ENCODE data around the gene RBCK1.
A peak's percentile ranks its signal among the peaks of the same experiment; 100 is the strongest.
"Not testable (repeated sequence)": the region's sequence is repeated elsewhere in the genome, so short reads cannot be mapped to it uniquely, and the experiment has no call there.

RBCK1 gene

DNA sequence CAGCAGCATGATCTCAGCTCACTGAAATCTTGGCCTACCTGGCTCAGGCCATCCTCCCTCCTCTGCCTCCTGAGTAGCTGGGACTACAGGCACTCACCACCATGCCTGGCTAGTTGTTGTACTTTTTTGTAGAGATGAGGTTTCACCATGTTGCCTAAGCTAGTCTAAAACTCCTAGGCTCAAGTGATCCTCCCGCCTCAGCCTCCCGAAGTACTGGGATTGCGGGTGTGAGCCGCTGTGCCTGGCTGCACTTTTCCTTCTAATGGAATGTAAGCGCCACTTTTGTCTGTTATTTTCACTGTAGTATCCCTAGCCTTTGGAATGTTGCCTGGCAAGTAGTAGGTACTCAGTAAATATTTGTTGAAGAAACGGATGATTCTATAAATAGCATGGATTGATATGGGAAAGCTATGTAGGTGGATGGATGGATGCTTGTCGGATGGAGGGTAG is 37.9 kb upstream of the RBCK1 start:
- no peaks in the 10 kb centered on the region for H3K36me3 ChIP-seq (ENCODE audit: control insufficient read depth, insufficient read depth, low read length)
- no peak overlapping the region for H3K4me3 ChIP-seq (ENCODE audit: low read length)
- no peak overlapping the region for H3K9ac ChIP-seq (ENCODE audit: low read length)
- H3K27me3 ChIP-seq (ENCODE audit: control insufficient read depth, insufficient read depth, low read length) = no peaks in the 10 kb centered on the region
- H3K27ac ChIP-seq (ENCODE audit: low read depth, low read length) = no peak overlapping the region
- H3K4me1 ChIP-seq (ENCODE audit: control insufficient read depth, insufficient read depth, low read length) = no peaks in the 10 kb centered on the region

DNA sequence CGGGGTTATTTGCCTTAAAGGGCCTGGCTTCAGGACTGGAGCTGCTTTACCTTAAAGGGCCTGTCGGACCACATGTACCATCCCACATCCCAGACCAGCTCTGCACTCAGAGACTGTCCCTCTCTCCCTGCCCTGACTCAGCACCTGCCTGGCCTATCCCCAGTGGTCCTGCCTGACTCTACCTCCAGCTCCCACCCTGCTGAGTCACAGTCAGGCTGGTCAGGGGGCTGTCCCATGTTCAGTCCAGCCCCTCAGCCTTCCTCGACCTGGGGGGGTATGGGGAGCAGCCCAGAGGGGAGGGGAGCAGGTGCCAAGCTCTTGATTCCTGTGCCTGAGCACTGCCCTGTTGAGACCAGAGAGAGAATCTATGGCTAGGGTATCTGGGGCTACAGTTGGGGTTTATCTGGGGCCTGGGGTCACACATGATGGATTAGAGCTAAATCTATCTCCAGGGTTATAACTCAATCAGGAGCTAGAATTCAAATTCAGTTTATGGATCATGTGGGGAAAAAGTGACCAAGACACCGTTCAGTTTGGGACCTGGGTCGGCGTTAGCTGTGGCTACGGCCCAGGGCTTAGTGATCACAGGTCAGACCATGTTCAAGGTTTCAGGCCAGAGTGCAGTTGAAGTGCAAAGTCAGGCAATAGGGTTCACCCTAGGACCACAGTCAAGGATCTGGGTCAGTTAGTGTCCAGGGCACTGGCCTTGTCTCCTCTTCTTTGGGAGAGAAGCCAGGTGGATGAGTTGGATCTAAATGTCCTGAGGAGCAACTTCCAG is 36.9 kb upstream of the RBCK1 start:
- Histone ChIP-seq H3K9ac (ENCODE audit: low read length) (no peak overlapping the region), H3K4me3 (ENCODE audit: low read length) (no peak overlapping the region)

DNA sequence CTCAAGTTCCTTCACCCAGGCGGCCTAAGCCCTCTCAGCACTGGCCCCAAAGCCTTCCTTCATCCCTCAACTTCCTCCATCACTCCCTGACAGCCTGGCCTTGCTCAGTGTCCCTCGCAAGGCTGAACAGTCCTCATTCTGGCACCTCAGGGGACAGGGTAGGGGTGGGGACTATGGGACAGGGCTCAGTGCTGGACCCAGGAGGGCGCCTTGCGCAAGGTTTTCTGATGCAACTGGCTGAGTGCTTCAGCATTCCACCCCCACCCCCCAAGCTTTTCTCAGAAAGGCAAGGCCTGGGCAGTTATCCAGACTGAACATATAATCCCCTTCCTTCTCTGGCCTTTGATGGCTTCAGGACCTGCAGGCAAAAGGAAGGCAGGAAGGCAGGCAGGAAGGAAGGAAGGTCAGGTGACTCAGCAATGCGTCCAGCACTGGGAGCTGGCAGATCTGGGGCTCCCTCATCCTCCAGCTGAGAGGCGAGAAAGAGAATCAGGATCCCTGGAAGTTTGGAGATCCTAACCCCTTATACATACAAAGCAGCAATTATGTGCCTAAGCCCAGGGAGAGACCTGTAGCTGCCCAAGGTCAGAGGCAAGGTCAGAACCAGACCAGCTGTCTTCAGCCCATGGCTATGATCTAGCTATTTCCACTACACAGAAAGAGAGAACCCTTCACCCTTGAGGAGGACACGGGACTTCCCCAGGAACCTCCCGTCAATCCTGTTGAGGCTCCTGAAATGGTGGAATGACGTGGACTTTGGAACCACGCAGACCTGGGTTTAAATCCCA is 36.1 kb upstream of the RBCK1 start:
- H3K27ac ChIP-seq (ENCODE audit: low read depth, low read length) = no peak overlapping the region
- no peaks in the 10 kb centered on the region for H3K4me1 ChIP-seq (ENCODE audit: control insufficient read depth, insufficient read depth, low read length)
- no peak overlapping the region for H3K4me3 ChIP-seq (ENCODE audit: low read length)
- H3K36me3 ChIP-seq (ENCODE audit: control insufficient read depth, insufficient read depth, low read length) = no peaks in the 10 kb centered on the region
- H3K27me3 ChIP-seq (ENCODE audit: control insufficient read depth, insufficient read depth, low read length) = no peaks in the 10 kb centered on the region
- no peak overlapping the region for H3K9ac ChIP-seq (ENCODE audit: low read length)

More for the DNA sequence above, 36.9 kb upstream of the RBCK1 start:
- H3K27me3 ChIP-seq (ENCODE audit: control insufficient read depth, insufficient read depth, low read length) = no peaks in the 10 kb centered on the region
- H3K27ac ChIP-seq (ENCODE audit: low read depth, low read length) = no peak overlapping the region
- no peaks in the 10 kb centered on the region for H3K4me1 ChIP-seq (ENCODE audit: control insufficient read depth, insufficient read depth, low read length)
- H3K36me3 ChIP-seq (ENCODE audit: control insufficient read depth, insufficient read depth, low read length) = no peaks in the 10 kb centered on the region

GRCh38 chr20:372543-373082 is 35.5 kb upstream of the RBCK1 start:
- H3K27ac ChIP-seq (ENCODE audit: low read depth, low read length) = not testable (repeated sequence)

GRCh38 chr20:373171-373890 is 34.8 kb upstream of the RBCK1 start:
- Histone ChIP-seq H3K4me3 (ENCODE audit: low read length) (no peak overlapping the region), H3K4me1 (ENCODE audit: control insufficient read depth, insufficient read depth, low read length) (no peaks in the 10 kb centered on the region), H3K36me3 (ENCODE audit: control insufficient read depth, insufficient read depth, low read length) (no peaks in the 10 kb centered on the region), H3K27ac (ENCODE audit: low read depth, low read length) (no peak overlapping the region), H3K9ac (ENCODE audit: low read length) (no peak overlapping the region), H3K27me3 (ENCODE audit: control insufficient read depth, insufficient read depth, low read length) (no peaks in the 10 kb centered on the region)

More at GRCh38 chr20:372543-373082, 35.5 kb upstream of the RBCK1 start:
- H3K4me1 ChIP-seq (ENCODE audit: control insufficient read depth, insufficient read depth, low read length); H3K4me3 ChIP-seq (ENCODE audit: low read length); H3K36me3 ChIP-seq (ENCODE audit: control insufficient read depth, insufficient read depth, low read length); H3K27me3 ChIP-seq (ENCODE audit: control insufficient read depth, insufficient read depth, low read length); H3K9ac ChIP-seq (ENCODE audit: low read length): not testable (repeated sequence)

DNA sequence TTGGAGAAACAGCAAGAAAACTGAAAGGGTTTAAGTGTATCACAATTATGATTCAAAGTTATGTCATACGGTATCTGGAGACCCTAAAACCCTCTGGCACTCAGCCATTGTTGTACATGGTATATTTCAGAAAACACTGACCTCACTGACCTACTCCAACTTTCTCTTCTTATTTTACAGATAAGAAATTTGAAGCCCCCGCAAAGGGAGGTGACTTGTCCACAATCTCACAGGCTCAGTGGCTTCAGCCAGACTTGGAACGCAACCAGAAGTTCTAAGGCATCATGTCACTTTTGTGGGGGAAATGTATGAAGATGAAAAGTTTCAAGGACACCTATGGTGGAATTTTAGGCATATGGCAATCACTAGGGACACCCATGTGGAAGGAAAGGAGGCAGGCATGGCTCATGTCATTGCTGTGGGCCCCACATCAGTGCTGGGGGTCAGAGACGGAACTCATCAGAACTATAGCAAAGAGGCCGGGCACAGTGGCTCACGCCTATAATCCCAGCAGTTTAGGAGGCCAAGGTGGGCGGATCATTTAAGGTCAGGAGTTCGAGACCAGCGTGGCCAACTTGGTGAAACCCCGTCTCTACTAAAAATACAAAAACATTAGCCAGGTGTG is 32.7 kb upstream of the RBCK1 start:
- no peak overlapping the region for H3K9ac ChIP-seq (ENCODE audit: low read length)
- H3K4me3 ChIP-seq (ENCODE audit: low read length) = no peak overlapping the region
- no peaks in the 10 kb centered on the region for H3K36me3 ChIP-seq (ENCODE audit: control insufficient read depth, insufficient read depth, low read length)
- no peaks in the 10 kb centered on the region for H3K27me3 ChIP-seq (ENCODE audit: control insufficient read depth, insufficient read depth, low read length)
- no peak overlapping the region for H3K27ac ChIP-seq (ENCODE audit: low read depth, low read length)
- no peaks in the 10 kb centered on the region for H3K4me1 ChIP-seq (ENCODE audit: control insufficient read depth, insufficient read depth, low read length)

- Histone ChIP-seq H3K27ac (ENCODE audit: low read depth, low read length) (no peak overlapping the region), H3K9ac (ENCODE audit: low read length) (no peak overlapping the region), H3K4me1 (ENCODE audit: control insufficient read depth, insufficient read depth, low read length) (no peaks in the 10 kb centered on the region), H3K36me3 (ENCODE audit: control insufficient read depth, insufficient read depth, low read length) (no peaks in the 10 kb centered on the region), H3K27me3 (ENCODE audit: control insufficient read depth, insufficient read depth, low read length) (no peaks in the 10 kb centered on the region), H3K4me3 (ENCODE audit: low read length) (no peak overlapping the region)
These were observed 32.0 kb upstream of the RBCK1 start for GRCh38 chr20:376089-376488.

DNA sequence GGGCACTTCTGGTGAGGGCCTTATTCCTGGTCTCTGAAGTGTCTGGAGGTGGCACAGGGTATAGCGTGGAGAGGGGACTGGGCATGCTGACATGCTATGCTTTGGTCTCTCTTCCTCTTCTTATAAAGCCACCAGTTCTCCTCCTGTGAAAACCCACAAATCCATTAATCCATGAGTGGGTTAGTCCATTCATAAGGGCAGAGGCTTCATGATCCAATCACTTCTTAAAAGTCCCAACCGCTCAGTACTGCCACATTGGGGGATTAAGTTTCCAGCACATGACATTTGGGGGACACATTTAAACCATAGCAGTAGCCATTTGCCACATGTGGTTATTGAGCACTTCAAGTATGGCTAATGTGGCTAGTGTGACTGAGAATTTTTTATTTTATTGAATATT is 31.3 kb upstream of the RBCK1 start:
- H3K36me3 ChIP-seq (ENCODE audit: control insufficient read depth, insufficient read depth, low read length) = no peaks in the 10 kb centered on the region
- H3K4me3 ChIP-seq (ENCODE audit: low read length) = no peak overlapping the region
- H3K27ac ChIP-seq (ENCODE audit: low read depth, low read length) = no peak overlapping the region
- H3K27me3 ChIP-seq (ENCODE audit: control insufficient read depth, insufficient read depth, low read length) = peaks cover 2% of the 10 kb centered on the region
- H3K4me1 ChIP-seq (ENCODE audit: control insufficient read depth, insufficient read depth, low read length) = no peaks in the 10 kb centered on the region
- H3K9ac ChIP-seq (ENCODE audit: low read length) = no peak overlapping the region

- not testable (repeated sequence) for H3K4me1 ChIP-seq (ENCODE audit: control insufficient read depth, insufficient read depth, low read length); H3K27me3 ChIP-seq (ENCODE audit: control insufficient read depth, insufficient read depth, low read length); H3K9ac ChIP-seq (ENCODE audit: low read length); H3K27ac ChIP-seq (ENCODE audit: low read depth, low read length); H3K36me3 ChIP-seq (ENCODE audit: control insufficient read depth, insufficient read depth, low read length); H3K4me3 ChIP-seq (ENCODE audit: low read length)
These were observed 30.5 kb upstream of the RBCK1 start for GRCh38 chr20:377578-377977.

DNA sequence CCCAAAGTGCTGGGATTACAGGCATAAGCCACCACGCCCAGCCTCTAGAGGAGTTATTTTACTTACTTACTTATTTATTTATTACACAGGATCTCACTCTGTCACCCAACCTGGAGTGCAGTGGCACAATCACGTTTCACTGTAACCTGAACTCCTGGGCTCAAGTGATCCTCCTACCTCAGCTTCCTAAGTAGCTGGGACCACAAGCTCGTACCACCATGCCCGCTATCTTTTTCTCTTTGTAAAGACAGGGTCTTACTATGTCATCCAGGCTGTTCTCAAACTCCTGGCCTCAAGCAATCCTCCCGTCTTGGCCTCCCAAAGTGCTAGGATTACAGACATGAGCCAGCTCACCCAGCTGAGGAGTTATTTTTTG is 29.1 kb upstream of the RBCK1 start:
- Histone ChIP-seq H3K27ac (ENCODE audit: low read depth, low read length) (no peak overlapping the region), H3K4me3 (ENCODE audit: low read length) (no peak overlapping the region), H3K27me3 (ENCODE audit: control insufficient read depth, insufficient read depth, low read length) (peaks cover 2% of the 10 kb centered on the region), H3K9ac (ENCODE audit: low read length) (no peak overlapping the region), H3K4me1 (ENCODE audit: control insufficient read depth, insufficient read depth, low read length) (no peaks in the 10 kb centered on the region), H3K36me3 (ENCODE audit: control insufficient read depth, insufficient read depth, low read length) (no peaks in the 10 kb centered on the region)

- no peaks in the 10 kb centered on the region for H3K36me3 ChIP-seq (ENCODE audit: control insufficient read depth, insufficient read depth, low read length)
- no peaks in the 10 kb centered on the region for H3K4me1 ChIP-seq (ENCODE audit: control insufficient read depth, insufficient read depth, low read length)
- H3K4me3 ChIP-seq (ENCODE audit: low read length) = peak overlapping the region; percentile 61
- no peak overlapping the region for H3K9ac ChIP-seq (ENCODE audit: low read length)
- H3K27me3 ChIP-seq (ENCODE audit: control insufficient read depth, insufficient read depth, low read length) = peaks cover 2% of the 10 kb centered on the region
- no peak overlapping the region for H3K27ac ChIP-seq (ENCODE audit: low read depth, low read length)
These were observed 27.1 kb upstream of the RBCK1 start for GRCh38 chr20:380763-381580.

Data from rectal smooth muscle tissue (tissue), 1 donor.